CD4-positive, alpha-beta T cell treated with Interleukin-4 for 4 hours (primary cell): ENCODE results near the gene PDE8B.

Experiments used
- DNase-seq: peaks from one replicate; pipeline ENCODE4 v3.0.0-alpha.2; 2020

Gene PDE8B

DNA sequence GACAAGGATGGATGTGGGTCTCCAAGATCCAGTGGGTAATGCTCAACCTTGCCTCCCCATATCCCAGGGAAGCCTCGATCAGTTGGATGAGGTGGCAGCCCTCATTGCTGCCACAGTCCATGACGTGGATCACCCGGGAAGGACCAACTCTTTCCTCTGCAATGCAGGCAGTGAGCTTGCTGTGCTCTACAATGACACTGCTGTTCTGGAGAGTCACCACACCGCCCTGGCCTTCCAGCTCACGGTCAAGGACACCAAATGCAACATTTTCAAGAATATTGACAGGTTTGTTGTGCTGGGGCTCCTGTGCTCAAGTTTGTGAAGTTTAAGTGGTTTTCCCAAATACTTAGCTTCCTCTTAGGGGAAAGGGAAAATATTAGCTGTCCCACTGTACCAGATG lies 207.7 kb downstream of the PDE8B start:
- no peak for DNase-seq

DNA sequence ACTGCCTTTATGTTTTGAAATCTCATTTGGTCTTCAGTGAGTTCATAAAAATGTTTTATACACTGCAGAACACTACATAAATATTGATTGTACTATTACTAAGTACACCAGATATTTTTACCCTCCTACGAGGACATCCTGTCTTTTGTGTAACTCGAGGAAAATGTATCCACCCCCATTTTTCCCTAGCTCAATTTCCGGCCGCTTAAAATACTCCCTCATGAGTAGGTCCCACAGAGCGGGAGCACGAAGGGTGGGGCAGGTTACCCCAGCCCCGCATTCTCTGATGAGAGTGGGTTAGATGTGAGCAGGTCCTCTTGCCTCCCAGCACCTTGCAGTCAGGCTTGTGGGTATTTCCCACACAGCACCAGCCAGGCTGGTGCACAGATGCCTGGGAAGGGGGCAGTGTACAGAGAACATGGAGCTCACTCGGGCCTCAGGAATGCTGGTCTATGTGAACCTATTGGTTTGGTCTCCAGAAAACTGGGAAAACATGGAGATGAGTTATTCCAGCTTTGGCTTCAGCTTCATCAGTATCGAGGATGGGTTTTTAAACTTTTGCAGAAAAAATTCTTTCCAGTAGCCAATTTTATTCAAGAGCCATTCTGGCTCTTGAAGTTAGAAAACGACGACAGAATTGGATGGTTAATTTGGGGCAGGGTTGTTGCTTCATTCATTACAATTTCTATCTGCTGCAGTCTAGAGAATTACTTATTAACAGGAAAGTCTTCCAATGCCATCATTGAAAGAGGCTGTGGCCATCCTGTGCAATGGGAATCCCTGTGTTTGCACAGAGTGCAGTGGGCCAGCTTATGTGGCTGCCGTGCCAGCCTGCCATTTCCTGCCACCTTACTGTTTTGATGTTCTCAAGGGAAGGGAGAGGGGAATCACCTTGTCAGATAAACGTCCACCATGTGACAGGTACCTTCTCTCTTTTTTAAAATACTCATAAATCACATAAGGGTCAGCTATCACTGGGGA lies 208.4 kb downstream of the PDE8B start:
- no peak for DNase-seq

- DNase-seq: no peak
These were observed 209.4 kb downstream of the PDE8B start for GRCh38 chr5:77419644-77420582.

DNA sequence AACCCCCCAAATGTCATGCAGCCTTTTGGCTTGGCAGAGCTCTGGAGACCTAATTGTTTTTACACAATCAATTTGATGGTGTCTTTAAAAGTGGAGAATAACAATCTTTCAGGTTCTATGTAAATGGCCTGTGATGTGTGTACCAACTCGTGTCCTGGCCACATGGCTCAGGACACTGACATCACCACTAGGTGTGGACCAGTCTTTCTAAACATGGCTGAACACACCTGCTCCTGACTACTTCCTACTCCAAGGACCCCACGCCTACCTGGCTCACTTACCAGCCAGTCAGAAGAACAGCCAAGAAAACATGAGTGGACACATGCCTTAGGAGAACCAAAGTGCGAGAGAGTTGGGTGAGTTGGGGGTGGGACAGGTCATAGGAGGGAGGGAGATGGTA lies 210.5 kb downstream of the PDE8B start:
- DNase-seq: no peak

DNA sequence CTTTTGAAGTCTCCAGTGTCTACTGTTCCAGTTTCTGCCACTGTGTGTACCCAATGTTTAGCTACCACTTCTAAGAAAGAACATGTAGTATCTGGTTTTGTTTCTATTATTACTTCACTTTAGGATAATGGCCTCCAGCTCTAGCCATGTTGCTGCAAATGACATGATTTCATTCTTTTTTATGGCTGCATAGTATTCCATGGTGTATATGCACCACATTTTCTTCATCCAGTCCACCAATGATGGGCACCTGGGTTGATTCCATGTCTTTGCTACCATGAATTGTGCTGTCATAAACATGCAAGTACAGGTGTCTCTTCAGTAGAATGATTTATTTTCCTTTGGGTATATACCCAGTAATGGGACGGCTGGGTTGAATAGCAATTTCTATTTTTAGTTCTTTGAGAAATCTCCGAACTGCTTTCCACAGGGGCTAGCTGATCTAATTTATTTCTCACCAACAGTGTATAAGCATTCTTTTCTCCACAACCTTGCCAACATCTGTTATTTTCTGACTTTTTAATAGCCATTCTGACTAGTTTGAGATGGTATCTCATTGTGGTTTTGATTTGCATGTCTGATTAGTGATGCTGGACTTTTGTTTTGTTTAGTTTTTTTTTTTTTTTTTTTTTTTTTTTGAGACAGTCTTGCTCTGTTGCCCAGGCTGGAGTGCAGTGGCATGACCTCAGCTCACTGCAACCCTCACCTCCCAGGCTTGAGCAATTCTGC lies 212.7 kb downstream of the PDE8B start:
- no peak for DNase-seq

- DNase-seq: no peak
These were observed 214.4 kb downstream of the PDE8B start for GRCh38 chr5:77424921-77425320.

- DNase-seq: no peak
These were observed 214.9 kb downstream of the PDE8B start for GRCh38 chr5:77425420-77425819.

GRCh38 chr5:77425998-77426659 lies 215.6 kb downstream of the PDE8B start:
- DNase-seq: no peak

- no peak for DNase-seq
These were observed 216.2 kb downstream of the PDE8B start for GRCh38 chr5:77426670-77427069.

- no peak for DNase-seq
These were observed 217.5 kb downstream of the PDE8B start for GRCh38 chr5:77427998-77428397.

DNA sequence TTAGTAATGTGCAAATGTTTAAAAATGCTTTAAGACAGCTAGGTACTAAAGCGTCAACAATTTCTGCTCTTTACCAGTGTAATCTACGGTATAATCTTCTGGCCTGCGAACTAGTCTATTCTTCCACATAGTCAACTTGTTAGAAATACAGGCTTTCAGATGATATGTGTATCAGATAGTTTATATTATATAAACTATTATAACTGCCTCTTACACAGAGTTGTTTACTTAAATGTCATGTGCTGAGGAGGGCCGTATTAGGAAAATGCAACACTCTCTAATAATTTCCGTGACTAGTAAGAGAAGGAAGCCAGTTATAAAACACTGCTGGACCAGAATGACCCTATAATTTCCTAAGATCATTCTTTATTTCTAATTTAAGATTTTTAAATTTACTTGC lies 218.0 kb downstream of the PDE8B start:
- no peak for DNase-seq

- DNase-seq: no peak
These were observed 220.2 kb downstream of the PDE8B start for GRCh38 chr5:77430726-77431125.

DNA sequence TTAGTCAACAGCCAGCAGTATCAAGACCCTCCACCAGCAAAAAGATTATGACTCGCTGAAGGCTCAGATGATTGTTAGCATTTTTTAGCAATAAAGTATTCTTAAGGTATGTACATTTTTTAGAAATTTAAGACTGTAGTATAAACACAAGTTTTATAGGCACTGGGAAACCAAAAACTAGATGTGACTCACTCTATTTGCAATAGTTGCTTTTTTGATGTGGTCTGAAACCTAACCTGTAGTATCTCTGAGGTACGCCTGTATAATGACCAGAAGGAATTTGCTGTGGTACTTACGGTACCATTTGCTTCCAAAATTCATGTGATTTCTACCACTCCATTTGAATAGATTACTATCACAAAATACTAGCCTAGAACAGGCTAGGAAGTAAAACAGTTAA lies 220.8 kb downstream of the PDE8B start:
- DNase-seq: no peak

- DNase-seq: no peak
These were observed 221.2 kb downstream of the PDE8B start for GRCh38 chr5:77431719-77432118.

DNA sequence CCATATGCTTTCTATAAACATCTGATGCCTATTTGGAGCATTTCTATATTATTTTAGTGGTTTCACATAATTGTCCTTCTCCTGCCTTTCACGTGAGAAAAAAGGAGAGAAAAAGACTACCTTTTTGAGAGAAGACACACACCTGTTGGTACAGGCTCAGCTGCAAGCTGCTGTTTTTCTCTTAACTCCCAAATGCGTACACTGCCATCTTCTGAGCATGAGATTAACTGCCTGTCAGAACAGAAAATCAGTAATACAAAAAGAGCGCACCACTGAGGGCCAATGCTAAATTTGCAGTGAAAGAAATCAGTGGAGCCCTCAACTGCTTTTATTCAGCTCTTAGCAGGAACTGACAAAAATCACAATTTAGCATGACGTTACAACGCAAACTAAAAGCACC lies 226.7 kb downstream of the PDE8B start:
- no peak for DNase-seq

DNA sequence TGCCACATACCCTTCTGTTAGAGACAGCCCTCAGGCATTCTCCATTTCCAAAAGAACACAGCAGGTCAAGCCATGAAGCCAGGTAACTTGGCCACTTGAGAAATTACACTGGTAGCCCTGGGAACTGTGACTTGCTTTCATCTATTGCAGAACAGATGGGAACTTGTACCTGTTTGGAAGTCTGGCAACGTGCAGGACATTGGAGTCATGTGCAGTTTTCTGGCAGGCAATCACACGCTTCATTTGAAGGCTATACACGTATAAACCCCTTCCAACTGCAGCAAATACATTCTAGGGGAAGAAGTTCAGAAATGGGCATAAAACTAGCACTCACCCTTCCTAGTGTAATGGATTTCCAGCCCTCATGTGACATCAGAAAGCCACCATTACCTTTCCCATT lies 227.6 kb downstream of the PDE8B start:
- DNase-seq: no peak

- no peak for DNase-seq
These were observed 233.2 kb downstream of the PDE8B start for GRCh38 chr5:77443670-77444069.

GRCh38 chr5:77444356-77444755 lies 233.9 kb downstream of the PDE8B start:
- no peak for DNase-seq

- no peak for DNase-seq
These were observed 238.4 kb downstream of the PDE8B start for GRCh38 chr5:77448831-77449230.

DNA sequence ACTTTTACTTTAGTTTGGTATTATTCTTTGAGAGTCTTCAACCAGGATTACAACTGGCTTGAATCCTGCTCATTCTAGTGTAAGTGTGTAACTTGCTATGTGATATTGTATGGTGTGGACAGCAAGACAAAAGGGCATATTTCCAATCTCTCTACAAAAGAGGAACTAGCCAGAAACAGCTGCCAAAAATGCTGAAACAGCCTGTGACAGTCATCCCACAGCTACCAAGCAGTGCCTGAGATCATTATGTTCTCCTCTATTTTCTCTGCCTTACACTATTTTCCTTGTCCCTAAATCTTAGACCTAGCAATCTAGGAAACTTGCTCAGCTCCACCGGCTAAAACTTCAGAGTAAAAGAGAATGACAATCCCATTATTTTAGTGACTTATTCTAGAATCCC lies 238.8 kb downstream of the PDE8B start:
- DNase-seq: no peak

DNA sequence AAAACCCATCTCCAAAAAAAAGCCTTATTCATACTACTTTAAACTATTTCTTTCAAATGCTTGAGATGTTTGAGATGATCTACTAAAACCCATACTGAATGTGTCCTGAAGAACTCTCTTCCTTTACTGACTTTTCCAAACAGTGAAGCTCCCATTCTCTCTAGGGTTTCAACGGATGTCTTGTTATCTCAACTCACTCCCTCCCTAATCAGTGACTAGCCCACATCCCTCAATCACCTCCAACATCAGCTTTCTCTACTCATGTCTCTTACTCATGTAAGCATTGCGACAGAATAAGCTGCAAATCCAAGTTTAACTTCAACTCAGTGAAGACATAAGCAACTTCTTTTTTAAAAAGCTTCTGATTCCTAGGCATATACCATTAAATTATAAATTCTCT lies 239.5 kb downstream of the PDE8B start:
- no peak for DNase-seq

- no peak for DNase-seq
These were observed 241.9 kb downstream of the PDE8B start for GRCh38 chr5:77452351-77452750.
